HepG2 (cell line): Measurements from ENCODE around the gene NCAPD2. TPM values are rescaled to one million over a fixed set of nuclear protein-coding genes. Genes with fewer than 3 reads are reported as not detected.
A peak's percentile ranks its signal among the peaks of the same experiment; 100 is the strongest.

Experiments used
- ATAC-seq: fragments of 200-7000 bp; cut with Tn5 transposase; 3 replicates; pipeline ENCODE4 v1.9.1; 2020; ENCODE audit warnings: mild to moderate bottlenecking, moderate library complexity
- BruUV-seq: library from RNA; stranded (reverse); fragments of 400-500 nt; replicated peaks from 2 replicates; lab custom pipeline; 2021; lab: Mats Ljungman, UMichigan
- CTCF ChIA-PET: fragments of 300-600 bp; formaldehyde crosslinking; extraction: SDS; loops from one replicate; lab custom pipeline; 2021; ENCODE audit warnings: low total read pairs, inconsistent platforms, low intra/inter-chr PET ratio; lab: Yijun Ruan, JAX
- POLR2A ChIA-PET: fragments of 350-600 bp; sonication (Branson Sonifier 250); formaldehyde crosslinking; loops from one replicate; lab custom pipeline; 2020; ENCODE audit warnings: antibody characterized with exemption, inconsistent platforms; lab: Yijun Ruan, JAX
- DNase-seq: peaks from one replicate; pipeline ENCODE4 v3.0.0-alpha.2; 2015; ENCODE audit warnings: low spot score
- FAIRE-seq: peaks from 3 replicates; lab custom pipeline; 2011; peaks lifted over from hg19 to GRCh38; lab: Jason Lieb, UNC
- H2AFZ ChIP-seq: one replicate; pipeline ENCODE4 v1.6.1; 2011; ENCODE audit warnings: low read length, inconsistent platforms
- H3K27ac ChIP-seq: fragments of 300-600 bp; 3 replicates; pipeline ENCODE4 v1.8.0; 2011; ENCODE audit warnings: mixed run types, mild to moderate bottlenecking, mixed read lengths, low read length, inconsistent platforms; ENCODE audit not compliant: insufficient read depth; ENCODE audit errors: extremely low read length
- H3K27me3 ChIP-seq, 2 experiments: fragments of 200-600 bp in 1 of 2; 2 replicates in 1 of 2; 3 replicates in 1 of 2; pipeline versions ENCODE4 v1.6.0 to v1.8.0; 2011; ENCODE audit warnings: low read length in 2 of 2, mild to moderate bottlenecking in 2 of 2, moderate library complexity in 2 of 2, inconsistent platforms in 1 of 2; ENCODE audit not compliant: insufficient read depth in 2 of 2, control insufficient read depth in 1 of 2
- H3K36me3 ChIP-seq, 2 experiments: fragments of 200-600 bp in 1 of 2; replicated peaks in 1 of 2; 2 replicates in 1 of 2; 3 replicates in 1 of 2; pipeline versions ENCODE4 v1.5.1 to v1.8.0; 2011; ENCODE audit warnings: low read length in 2 of 2, inconsistent platforms in 1 of 2; ENCODE audit not compliant: insufficient read depth in 2 of 2, control insufficient read depth in 1 of 2
- H3K4me1 ChIP-seq: 2 replicates; pipeline ENCODE4 v1.5.1; 2012; ENCODE audit warnings: low read length, inconsistent platforms; ENCODE audit not compliant: insufficient read depth
- H3K4me2 ChIP-seq: 2 replicates; pipeline ENCODE4 v1.6.0; 2011; ENCODE audit warnings: low read depth, low read length, inconsistent platforms
- H3K4me3 ChIP-seq, 3 experiments: fragments of 200-600 bp in 1 of 3; sonication (generic), shearing (Covaris generic) in 1 of 3; replicated peaks in 1 of 3; 2 replicates each; pipeline ENCODE4 v1.5.1; 2011 to 2016; ENCODE audit warnings: low read length in 3 of 3, inconsistent platforms in 2 of 3, low read depth in 2 of 3, mild to moderate bottlenecking in 2 of 3, control low read depth in 1 of 3, mixed read lengths in 1 of 3; ENCODE audit not compliant: insufficient read depth in 1 of 3
- H3K79me2 ChIP-seq: one replicate; pipeline ENCODE4 v1.6.1; 2011; ENCODE audit warnings: low read length, inconsistent platforms; ENCODE audit not compliant: insufficient read depth
- H3K9ac ChIP-seq: 2 replicates; pipeline ENCODE4 v1.6.0; 2011; ENCODE audit warnings: mild to moderate bottlenecking, low read depth, low read length, inconsistent platforms; ENCODE audit not compliant: insufficient read depth
- H3K9me3 ChIP-seq: 2 replicates; pipeline ENCODE4 v1.5.1; 2012; ENCODE audit warnings: mild to moderate bottlenecking, low read length
- H4K20me1 ChIP-seq: 2 replicates; pipeline ENCODE4 v1.6.0; 2011; ENCODE audit warnings: inconsistent platforms, mild to moderate bottlenecking, low read length, moderate library complexity; ENCODE audit not compliant: insufficient read depth
- BHLHE40 ChIP-seq: IDR thresholded peaks from 2 replicates; pipeline ENCODE4 v1.6.1; 2011; ENCODE audit warnings: low read length, improper control_type of control experiment
- GATAD1 ChIP-seq: IDR thresholded peaks from 2 replicates; pipeline ENCODE4 v1.6.1; 2016; ENCODE audit warnings: missing genetic modification reagents, missing compliant biosample characterization
- HNF1B ChIP-seq: sonication (generic); formaldehyde crosslinking; IDR thresholded peaks from 2 replicates; pipeline ENCODE4 v1.5.1; 2020; ENCODE audit warnings: mild to moderate bottlenecking, moderate library complexity, missing genetic modification reagents
- KDM5B ChIP-seq: sonication (generic); formaldehyde crosslinking; IDR thresholded peaks from 2 replicates; pipeline ENCODE4 v1.4.0; 2020; ENCODE audit warnings: missing genetic modification reagents, mild to moderate bottlenecking, borderline replicate concordance
- POLR2AphosphoS2 ChIP-seq: IDR thresholded peaks from 2 replicates; pipeline ENCODE4 v1.6.1; 2011; ENCODE audit warnings: low read depth, low read length, improper control_type of control experiment
- RFXANK ChIP-seq: IDR thresholded peaks from 2 replicates; pipeline ENCODE4 v1.6.1; 2016
- SMC3 ChIP-seq: IDR thresholded peaks from 2 replicates; pipeline ENCODE4 v1.6.1; 2011; ENCODE audit warnings: low read length, improper control_type of control experiment
- TCF7L2 ChIP-seq: IDR thresholded peaks from 2 replicates; pipeline ENCODE4 v1.6.1; 2011; ENCODE audit warnings: mild to moderate bottlenecking, low read depth, low read length, moderate library complexity
- ZNF549 ChIP-seq: sonication (generic); formaldehyde crosslinking; IDR thresholded peaks from 2 replicates; pipeline ENCODE4 v1.5.0; 2020; ENCODE audit warnings: missing genetic modification reagents
- WGBS: methylation state at CpG from one replicate; pipeline ENCODE4 v1.1.6; 2017; ENCODE audit warnings: low lambda C conversion rate; 5-methylcytosine and 5-hydroxymethylcytosine counted together
- in situ Hi-C: cut with HindIII; loops from 2 replicates; pipeline ENCODE4 v1.10.0; 2017; ENCODE audit warnings: low pct_unique_long_range_greater_than_20kb; ENCODE audit not compliant: extremely low pct_ligation_motif_present
- intact Hi-C: fragments of 100-400 bp; cut with micrococcal nuclease; formaldehyde crosslinking; loops from one replicate; pipeline ENCODE4 v1.10.0; 2022; ENCODE audit not compliant: unreplicated experiment
- polyA plus RNA-seq, 8 experiments: library from polyadenylated mRNA; depleted of rRNA in 3 of 8; stranded (reverse) in 7 of 8; unstranded in 1 of 8; fragments of >200 nt; fragmentation: Illumina TruSeq in 4 of 8; extraction: Trizol in 4 of 8; gene quantifications; 2 replicates each; pipeline versions ENCODE4 v1.2.1 to v1.2.3, GENCODE V29; 2011 to 2016; ENCODE audit warnings: low read depth in 4 of 8, missing spikeins in 1 of 8, mixed read lengths in 1 of 8; ENCODE audit not compliant: insufficient read depth in 1 of 8
- total RNA-seq, 5 experiments: library from RNA; depleted of rRNA; stranded (reverse); fragments of >200 nt; fragmentation: Illumina TruSeq; extraction: Trizol; gene quantifications; 2 replicates each; pipeline ENCODE4 v1.2.3, GENCODE V29; 2016; ENCODE audit warnings: low read depth in 1 of 5

NCAPD2 gene
- total and polyA plus RNA-seq, 2 of the 13 experiments (the other 11 are each of a cell fraction or from before 2014, with no cell fraction given) = 51.1 to 65.6 TPM

DNA sequence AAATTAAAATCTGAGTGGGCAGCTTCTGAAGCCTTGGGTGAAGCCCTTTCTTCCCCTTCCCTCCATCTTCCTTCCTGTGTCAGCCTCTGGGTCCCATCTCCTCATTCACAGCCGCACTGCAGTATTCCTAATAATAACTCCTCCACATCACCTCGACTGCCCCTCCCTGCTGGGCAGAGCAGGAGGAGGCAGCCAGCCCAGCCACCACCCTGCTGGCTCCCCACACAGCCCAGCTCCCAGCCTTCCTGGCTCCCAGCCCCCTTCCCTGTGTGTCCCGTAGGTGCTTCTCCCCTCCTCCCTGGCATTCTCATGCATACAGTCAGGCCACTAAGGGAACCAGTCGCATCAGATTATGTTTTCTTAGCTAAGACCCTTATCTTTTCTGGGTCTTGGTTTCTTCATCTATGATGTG is 58.2 kb downstream of the NCAPD2 start:
- H2AFZ ChIP-seq = no peak overlapping the region
- peaks cover 47% of the 10 kb centered on the region for H3K79me2 ChIP-seq
- 88% methylated on average over 4 of the region's 4 CpGs for WGBS
- H3K9ac ChIP-seq = no peak overlapping the region
- H4K20me1 ChIP-seq = peaks cover 7% of the 10 kb centered on the region; the same call in 1 of the 2 replicates
- H3K4me3 ChIP-seq = no peak overlapping the region
- H3K27me3 ChIP-seq = no peaks in the 10 kb centered on the region; a peak in 1 of 5 replicates
- ATAC-seq (no peak), FAIRE-seq (no peak), DNase-seq (no peak)
- in situ Hi-C loops (no loop called here), intact Hi-C loops (loop anchor here (5.0 kb wide), 1 partner anchor 145 kb away; no protein-coding TSS in a partner anchor)
- POLR2A ChIA-PET = interaction anchor here (1.3 to 9.6 kb wide), 3 partner anchors 11 to 17 kb away, joined by 3 to 108 read pairs (median 48); partner anchors contain the start of gene GAPDH
- H3K27ac ChIP-seq = no peak overlapping the region
- CTCF ChIA-PET = no interaction called here
- H3K4me2 ChIP-seq = no peak overlapping the region
- peaks cover 23 to 57% of the 10 kb centered on the region in 2 experiments for H3K36me3 ChIP-seq
- H3K4me1 ChIP-seq = peaks cover 43% of the 10 kb centered on the region
- no TSS peak for BruUV-seq
- no peaks in the 10 kb centered on the region for H3K9me3 ChIP-seq
- no peak for TF ChIP-seq RFXANK (CRISPR knock-in tag)
- TF ChIP-seq HNF1B (CRISPR knock-in tag) = no peak
- TF ChIP-seq SMC3 = no peak

DNA sequence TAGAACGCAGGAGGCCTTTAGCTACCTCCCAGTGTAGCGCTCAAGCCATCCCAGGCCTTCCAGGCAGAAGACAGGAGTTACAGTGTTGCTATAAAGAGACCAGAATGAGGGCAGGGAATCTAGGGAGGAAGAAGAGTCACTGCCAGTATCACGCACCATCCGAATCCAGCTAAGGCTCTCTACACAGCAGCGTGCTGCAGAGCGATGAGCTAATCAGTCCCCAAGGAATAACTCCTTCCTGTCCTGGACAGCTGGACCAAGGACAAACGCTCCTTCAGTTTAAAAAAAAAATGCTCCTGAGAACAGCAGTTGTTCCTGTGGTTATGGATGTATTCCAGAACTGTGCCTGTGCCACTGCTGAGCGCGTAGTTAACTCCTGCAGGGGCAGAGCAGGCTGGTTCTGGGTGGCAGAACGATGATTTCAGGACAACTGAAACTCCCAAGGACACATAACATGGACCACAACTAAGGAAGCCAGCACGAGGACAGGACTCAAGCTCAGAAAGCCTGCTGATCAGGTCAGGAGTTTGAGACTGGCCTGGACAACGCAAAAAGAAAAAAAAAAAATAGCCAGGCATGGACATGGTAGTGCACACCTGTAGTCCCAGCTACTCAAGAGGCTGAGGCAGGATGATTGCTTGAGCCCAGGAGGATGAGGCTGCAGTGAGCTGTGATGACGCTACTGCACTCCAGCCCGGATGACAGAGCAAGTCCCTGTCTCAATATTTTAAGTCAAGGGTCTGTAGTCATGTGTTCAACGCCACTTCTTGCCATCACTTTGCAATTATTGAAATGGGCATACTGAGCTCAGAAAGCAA is 59.4 kb downstream of the NCAPD2 start:
- peak overlapping the region; percentile 95 for H3K4me2 ChIP-seq
- in situ Hi-C loops = no loop called here

More for the DNA sequence above, 59.4 kb downstream of the NCAPD2 start:
- no peak for TF ChIP-seq ZNF549 (CRISPR knock-in tag)
- TF ChIP-seq POLR2AphosphoS2 = no peak
- TF ChIP-seq BHLHE40 = no peak
- TF ChIP-seq GATAD1 (CRISPR knock-in tag) = no peak
- TF ChIP-seq KDM5B (CRISPR knock-in tag) = no peak
- no peak for TF ChIP-seq TCF7L2
- ChIA-PET POLR2A (interaction anchor here (1.2 to 9.6 kb wide), 8 partner anchors 7 to 199 kb away, joined by 3 to 108 read pairs (median 6); partner anchors contain the start of genes GAPDH, MLF2 and NOP2), CTCF (interaction anchor here (0.9 kb wide), 1 partner anchor 144 kb away, joined by 4 read pairs; no protein-coding TSS in a partner anchor)
- Histone ChIP-seq H3K4me3 (peak overlapping the region in 1 of 3 experiments; percentile 29; a peak in 2 of 6 replicates), H2AFZ (no peak overlapping the region), H3K4me1 (peaks cover 43% of the 10 kb centered on the region), H4K20me1 (peaks cover 7% of the 10 kb centered on the region; the same call in 1 of the 2 replicates), H3K9ac (no peak overlapping the region), H3K27ac (peak overlapping the region; percentile 11), H3K36me3 (peaks cover 19 to 52% of the 10 kb centered on the region in 2 experiments), H3K79me2 (peaks cover 47% of the 10 kb centered on the region), H3K9me3 (no peaks in the 10 kb centered on the region), H3K27me3 (no peaks in the 10 kb centered on the region; a peak in 1 of 5 replicates)
- DNase-seq = no peak
- FAIRE-seq = no peak
- no TSS peak for BruUV-seq
- no peak for ATAC-seq
- intact Hi-C loops = loop anchor here (5.0 kb wide), 1 partner anchor 144 kb away; no protein-coding TSS in a partner anchor
- 97% methylated on average over 14 of the region's 15 CpGs for WGBS
